Stimulated activated CD8-positive, alpha-beta memory T cell treated with anti-CD3 and anti-CD28 coated beads, Interleukin-4, amount 100 ng/mL, for 24 hours (primary cell): Measurements from ENCODE around the gene CTU2.
A peak's percentile ranks its signal among the peaks of the same experiment; 100 is the strongest.

ENCODE experiments used
- DNase-seq: peaks from one replicate; pipeline ENCODE4 v3.0.0-alpha.2; 2020; ENCODE audit warnings: low read depth

CTU2 gene

DNA sequence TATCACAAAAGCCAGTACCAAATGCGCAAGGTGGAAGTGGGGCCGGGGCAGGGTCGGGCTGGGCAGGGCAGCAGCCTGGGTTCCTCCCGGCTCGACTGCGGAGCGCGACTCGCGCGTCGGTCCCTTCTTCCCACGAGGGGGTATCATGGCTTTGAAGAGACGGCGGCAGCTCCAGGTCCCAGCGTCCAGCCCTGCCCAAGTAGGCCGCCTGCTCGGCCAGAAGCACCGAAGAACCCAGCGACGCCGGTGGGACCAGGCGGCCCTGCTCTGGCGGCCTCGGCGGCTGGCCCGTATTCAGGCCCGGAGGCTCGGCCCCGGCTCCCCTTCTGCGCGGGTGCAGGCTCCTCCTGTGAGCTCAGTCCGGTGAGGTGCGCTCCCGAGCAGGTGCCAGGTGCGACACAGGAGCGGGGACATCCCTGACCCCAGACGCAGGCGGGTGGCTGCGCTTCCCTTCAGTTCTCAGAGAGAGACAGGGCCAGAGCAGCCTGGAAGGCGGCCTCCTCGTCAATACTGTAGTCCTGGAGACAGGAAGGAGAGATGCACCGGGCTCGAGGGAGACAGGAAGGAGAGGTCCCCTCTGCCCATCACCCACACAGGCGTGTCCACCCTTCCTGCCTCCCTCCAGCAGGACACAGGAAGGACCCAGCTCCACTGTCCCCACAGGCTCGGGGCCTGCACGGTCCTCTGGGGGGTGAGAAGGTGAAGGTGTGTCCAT, 9.0 kb upstream of the CTU2 start:
- no peak for DNase-seq

DNA sequence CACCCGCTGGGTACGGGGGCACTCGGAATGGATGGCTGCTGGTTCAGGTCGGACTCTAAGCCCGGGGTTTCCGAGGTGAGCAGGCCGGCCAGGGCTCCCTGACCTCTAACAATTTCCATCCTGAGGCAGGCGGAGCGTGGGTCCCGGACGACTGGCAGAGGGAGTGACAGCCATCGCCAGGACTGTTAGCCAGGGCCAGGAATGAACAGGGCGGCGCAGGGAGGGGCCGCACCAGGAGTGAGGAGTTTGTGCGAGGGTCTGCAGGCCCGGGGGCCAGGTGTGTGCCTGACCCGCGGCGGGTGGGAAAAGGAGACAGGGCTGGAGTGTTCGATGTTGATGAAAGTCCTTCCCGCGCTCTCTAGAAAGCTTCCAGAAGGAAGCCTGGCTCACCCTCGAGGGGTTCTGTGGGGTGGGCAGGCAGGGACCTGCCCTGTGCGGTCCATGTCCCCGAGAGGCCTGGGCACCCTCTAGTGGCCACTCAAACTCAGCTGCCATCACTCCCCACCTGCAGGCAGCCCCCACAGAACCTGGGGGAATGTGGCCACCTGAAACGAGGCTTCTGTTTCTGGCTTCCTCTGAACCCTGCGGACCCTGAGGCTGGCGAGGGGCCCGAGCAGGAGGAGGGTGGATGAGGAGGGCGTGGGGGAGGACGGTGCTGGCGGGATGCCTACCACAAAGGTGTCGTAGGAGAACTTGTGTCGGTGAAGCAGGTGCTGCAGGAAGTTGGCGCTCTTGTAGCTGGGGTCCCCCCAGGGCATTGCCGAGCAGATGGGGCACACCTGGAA, 8.3 kb upstream of the CTU2 start:
- no peak for DNase-seq

DNA sequence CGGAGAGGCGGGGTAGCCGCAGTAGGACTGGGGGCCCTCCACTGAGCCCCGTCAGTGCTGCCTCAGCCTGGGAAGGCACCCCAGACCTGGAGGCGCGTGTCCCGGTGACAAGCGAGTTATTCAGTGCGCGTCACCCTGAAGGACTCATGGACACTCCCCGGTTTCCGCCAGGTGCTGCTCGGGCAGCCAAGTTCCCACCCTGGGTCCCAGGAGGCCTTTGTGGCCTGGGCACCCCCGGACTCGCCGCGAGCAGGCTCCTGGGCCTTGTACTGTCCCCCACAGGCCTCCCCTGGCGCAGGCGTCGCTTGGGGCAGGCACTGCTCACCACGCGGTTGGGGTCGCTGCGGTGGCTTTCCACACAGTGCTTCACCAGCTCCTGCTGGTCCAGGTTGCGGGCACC, 7.7 kb upstream of the CTU2 start:
- DNase-seq, result no peak

DNA sequence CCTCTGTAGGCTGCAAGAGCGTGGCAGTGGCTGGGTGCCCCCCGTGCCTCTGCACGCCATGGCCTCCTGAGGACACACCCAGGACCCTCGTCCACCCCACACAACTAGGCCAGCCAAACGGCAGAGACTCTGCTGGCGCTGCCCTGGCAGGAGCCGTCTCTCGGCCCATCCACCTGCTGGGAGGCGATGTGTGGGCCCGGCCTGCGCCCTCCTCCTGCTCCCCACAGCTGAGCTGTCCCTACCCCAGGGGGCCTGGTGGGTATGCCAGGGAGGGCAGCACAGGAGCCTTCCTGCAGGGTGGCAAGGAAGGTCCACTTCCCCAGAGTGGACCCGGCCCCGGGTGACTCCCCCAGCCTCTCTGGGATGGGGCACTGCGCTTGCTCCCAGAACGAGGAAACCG, 7.1 kb upstream of the CTU2 start:
- DNase-seq, result no peak

DNA sequence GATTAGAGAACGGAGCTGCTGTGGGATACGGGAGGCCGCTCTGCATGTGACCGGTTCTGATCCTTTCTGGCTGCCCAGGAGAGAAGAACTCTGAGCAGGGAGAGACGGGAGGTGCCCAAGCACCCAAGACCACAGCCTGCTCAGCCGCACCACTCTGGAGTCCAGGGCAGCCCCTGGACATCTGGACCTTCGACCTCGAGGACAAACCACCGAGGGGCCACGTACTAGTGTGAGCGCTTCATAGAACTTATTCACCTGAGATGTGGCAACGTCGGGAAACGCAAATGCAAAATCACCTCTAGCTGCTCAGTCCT, 6.0 kb upstream of the CTU2 start:
- no peak for DNase-seq

DNA sequence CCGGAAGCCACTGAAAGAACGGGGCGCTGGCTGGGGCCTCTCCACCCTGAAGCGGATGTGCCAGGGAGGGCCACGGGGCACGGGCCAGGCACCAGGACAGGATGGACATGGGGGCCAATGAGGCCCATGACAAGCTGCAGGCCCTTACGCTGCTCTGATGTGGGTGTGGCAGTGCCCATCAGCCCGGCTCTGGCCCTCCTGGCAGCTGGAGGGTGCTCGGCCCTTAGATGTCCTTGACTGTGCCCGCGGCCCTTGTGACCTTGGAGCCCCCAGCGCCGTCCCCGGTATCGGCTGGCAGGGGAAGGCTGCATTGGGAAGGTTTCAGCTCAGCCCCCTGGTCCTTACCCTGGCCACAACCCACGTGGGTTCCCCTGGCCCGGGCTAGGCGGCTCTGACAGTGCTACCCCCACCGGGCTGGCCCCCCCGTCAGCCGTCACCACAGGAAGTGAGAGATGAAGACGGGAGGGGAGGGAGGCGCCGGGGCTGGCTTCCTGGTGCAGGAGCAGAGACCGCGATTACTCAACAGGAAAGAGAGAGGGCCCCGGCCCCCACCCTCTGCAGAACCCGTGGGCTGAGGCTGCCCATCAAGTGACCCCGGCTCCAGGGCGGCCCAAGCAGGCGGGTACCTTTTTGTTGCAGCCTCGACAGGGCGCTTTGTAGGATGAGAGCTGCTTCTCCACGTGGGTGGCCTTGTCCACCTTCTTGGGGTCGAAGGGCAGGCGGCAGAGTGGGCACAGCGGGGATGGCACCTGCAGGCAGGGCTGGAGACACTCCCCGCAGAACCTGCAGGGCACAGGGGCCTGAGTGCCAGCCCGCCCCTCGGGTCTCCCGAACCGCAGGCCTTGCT, 5.4 kb upstream of the CTU2 start:
- peak; percentile 98 for DNase-seq

DNA sequence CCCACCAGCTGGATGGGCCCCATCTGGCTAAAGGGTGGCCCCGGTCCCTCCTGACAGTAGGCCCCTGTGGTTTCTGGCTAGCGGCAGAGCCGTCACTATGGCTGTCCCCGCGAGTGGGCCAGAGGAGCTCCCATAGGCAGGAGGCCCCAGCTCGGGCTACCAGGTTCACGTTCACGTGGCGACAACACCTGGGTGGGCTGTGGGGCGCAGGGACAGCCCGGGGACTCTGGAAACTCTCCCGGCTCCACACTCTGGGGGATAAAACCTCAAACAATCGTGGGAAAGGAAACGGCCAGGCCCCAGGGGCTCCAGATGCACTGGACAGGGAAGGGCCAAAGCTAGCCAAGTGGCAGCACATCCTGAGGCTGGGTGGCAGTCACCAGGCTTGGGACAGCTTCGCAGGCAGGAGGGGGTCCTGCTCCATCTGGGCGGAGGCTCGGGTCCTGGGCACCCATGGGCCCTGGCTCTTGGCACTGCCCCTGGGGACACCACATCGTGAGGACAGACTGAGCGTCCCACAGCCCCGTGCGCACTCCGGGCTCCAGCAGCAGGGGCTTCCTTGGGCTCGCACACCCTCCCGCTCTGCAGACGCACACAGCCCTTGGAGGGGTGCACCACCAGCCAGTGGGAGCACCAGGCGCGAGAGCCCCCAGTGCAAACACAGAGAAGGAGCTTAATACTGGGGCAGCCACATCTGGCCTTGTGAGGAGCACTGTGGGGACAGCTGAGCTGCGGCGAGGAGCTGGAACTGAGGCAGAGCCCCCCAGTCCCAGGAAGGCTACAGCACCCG, 4.5 kb upstream of the CTU2 start:
- DNase-seq, result no peak

DNA sequence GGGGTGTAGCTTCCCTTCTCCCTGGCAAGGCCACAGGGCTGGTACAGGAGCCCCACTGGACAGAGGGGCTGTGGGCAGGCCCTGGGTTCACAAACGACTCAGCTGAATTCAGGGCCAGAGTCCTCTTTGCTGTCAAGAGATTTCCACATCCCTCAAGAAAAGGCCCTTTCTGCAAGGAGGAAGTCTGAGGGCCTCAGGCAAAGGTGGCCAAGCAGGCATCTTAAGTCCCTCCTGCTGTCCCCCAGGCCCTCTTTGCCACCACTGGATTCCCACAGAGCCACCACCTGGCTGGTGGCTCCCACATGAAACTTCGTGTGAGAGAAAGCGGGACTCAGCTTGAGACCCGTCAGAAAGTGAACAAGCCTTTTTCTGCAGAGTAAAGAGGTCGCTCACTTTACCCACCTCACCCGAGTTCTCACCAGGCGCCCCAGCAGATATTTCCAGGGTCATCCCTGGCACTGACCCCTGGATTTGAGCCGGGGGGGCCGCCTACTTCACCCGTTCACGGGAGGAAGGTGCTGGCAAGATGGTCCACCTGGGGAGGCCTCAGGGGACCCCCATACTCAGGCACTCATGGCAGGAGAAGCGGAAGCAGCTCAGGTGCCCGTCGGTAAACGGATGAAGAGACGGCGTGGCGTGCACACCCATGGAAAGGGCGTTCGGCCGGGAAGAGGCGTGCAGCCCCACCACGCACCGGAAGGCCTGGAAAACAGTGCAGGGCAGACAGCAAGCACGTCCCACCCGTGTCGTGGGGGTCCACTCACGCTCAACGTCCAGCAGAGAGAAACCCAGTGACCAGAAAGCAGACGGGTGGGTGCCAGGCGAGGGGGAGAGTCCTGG, 3.7 kb upstream of the CTU2 start:
- DNase-seq, result no peak

DNA sequence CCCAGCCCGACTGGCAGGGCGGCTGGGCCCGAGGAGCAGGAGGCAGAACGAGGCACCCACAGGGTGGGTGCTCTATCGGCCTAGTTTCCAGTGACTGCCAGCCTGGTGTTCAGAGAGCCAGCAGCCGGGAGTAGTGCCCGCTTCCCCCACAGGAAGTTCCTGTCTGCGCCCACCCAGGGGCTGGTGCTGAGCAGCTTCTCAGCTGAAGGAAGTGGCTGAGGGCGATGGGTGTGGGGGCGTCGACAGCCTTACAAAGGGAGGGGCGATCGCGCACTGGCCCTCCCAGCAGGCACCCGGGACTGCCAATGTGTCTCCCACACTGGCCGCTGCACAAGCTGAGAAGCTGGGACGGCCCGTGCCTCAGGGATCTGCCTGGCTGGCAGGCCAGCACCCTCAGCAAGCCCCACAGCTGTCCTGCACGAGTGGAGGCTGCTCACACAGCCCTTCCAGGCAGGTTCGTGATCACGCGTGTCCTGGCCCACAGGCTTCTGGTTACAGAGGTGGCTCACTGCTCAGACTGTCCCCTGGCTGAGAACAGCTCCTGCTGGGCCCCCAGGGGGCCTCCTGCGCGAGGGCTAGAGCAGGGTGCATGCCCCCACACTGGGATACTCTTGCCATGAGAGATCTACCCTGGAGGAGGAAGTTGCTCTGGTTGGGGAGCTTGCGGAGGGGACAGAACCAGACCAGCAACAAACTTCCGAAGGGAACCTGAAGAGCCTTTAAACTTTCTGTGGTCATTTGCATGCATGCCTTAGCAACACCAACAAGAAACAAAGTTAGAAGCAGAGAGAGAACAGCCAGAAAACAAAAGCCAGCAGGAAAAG, 2.6 kb upstream of the CTU2 start:
- DNase-seq, result peak; percentile 77

DNA sequence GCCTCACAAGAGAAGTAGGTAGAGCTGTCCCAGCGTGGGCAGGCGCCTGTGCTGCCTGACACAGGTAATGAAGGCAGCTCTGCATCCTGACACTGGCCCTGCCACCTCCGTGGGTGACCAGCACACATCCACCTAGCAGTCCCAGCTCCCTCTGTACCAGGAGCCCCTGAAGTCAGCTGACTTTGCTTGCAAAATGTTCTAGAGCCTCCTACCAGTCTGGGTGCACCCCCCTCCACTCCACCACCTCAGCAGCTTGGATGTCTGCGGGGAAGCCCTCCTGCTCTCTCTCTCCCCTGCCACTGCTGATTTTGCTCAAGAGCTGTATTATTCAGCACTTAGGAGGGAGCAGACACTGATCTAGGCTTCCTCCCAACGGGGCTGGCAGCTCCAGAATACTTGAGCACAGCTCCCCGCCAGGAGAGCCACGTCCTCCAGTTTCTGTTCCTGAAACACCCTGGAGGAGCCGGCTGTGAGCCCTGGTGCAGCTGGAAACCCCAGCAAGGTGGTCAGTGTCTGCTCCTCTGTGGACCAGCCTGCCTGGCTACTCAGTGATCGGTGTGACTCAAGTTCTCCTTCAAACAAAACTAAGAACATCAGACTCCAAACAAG, 1.1 kb upstream of the CTU2 start:
- no peak for DNase-seq

DNA sequence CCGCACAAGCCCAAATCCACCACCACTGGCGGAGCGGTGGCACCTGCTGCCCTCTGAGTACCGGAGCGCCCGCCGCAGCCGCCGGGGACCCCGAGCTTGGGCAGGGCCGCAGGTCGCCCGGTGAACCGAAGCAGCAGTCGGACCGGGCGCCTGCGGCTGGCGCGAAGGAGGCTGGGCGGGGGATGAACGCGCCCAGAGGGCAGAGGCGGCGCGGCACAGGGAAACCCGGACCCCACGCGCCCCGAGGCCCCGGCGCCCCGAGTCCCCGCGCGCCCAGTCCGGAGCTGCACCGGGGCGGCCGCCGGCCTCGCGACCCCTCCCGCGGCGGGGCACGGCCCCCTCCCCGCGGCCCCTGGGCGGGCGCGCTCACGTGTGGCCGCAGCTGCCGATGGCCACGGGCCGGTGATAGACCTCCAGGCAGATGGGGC, 488 bp upstream of the CTU2 start:
- no peak for DNase-seq

DNA sequence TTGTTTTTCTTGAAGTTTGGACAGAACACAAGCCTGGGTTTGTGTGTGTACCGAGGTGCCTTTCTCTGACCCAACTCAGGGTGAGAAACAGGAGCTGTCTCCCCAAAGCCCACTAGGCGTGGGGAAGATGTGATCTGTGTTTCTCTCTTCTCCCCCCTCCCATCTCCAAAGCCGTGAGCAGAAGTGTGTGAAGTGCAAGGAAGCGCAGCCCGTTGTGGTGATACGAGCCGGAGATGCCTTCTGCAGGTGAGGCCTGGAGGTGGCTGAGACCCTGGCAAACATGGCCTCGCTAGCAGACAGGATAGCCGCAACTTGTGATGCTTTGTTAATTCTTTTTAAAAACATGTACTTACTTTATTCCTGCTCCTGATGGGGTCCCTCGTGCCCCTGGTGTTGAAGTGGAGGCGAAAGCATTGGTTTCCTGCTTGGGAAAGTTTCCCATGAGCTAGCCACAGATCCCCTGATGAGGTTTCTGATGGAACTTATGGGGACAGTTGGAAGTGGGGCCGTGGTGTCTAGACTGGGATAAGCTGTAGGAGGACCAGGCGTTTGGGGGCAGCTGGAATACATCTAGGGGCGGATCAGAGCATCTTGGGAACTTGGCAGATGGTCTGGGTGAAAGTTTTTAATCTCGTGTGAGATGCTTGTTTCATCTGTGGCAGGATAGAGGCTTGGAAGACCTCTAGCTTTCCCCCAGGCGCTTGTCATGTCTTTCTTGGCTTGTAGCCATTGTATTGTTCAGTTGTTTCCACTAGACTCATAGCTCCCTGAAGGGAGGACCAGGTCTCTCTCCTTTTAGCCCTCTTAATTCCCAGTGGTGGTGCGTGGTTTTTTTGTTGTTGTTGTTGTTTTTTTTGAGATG, 893 bp downstream of the CTU2 start:
- DNase-seq, result no peak

DNA sequence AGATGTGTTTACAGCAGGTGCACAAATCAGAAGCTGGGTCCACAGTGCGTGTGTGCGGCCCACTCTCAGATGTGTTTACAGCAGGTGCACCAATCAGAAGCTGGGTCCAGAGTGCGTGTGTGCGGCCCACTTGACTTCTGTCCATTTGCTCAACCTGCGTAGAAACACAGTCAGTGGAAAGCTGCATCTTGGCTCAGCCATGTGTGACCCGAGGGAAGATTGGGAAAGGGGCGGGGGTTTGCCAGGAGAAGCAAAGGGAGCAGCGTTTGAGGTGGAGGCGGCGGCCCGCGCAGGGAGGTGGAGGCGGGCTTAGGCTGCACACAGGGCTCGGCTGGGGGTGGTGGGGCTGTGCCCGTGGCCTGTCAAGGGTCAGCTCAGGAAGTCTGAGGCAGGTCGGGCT, 4.3 kb downstream of the CTU2 start:
- no peak for DNase-seq

DNA sequence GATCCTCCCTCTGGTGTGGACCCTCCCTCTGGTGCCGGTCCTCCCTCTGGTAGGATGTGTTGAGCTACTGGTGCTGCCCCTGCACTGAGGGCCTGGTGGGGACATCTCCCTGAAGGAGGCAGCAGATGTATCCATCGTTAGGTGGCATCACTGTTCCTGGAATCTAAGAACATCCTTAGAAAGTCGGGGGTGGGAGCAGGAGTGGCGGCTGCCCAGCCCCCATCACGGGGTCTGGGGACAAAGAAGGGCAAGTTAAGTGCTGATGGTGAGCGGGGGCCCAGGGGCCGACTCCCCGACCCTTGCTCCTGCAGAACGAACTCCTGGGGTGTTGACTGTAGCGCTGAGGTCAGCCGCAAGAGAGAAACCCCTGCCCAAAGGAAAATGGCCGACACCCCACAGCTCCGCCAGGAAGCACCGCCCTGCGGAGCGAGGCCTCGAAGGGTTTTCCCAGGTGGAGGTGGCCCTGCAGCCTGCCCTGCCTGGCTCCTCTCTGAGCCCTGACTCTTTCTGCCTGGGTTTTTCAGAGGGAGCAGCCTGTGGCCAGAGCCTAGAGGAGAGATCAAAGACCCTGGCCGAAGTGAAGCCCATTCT, 5.5 kb downstream of the CTU2 start:
- DNase-seq, result no peak

DNA sequence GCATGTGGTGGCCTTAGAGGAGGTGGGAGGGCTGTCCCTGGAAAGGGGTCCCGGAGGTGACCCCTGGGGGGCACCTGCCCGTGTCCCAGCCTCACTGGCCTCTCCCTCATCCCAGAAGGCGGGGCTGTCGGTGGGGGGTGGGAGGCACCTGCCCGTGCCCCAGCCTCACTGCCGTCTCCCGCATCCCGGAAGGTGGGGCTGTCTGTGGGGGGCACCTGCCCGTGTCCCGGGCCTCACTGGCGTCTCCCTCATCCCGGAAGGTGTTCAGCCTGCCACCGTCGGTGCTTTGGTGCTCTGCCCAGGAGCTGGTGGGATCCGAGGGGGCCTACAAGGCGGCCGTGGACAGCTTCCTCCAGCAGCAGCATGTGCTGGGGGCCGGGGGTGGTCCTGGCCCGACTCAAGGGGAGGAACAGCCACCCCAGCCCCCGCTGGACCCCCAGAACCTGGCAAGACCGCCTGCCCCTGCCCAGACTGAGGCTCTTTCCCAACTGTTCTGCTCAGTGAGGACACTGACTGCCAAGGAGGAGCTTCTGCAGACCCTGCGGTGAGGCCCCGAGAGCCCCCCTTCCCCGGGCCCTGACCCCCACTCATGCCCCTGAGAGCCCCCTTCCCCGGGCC, 6.2 kb downstream of the CTU2 start:
- DNase-seq, result no peak

DNA sequence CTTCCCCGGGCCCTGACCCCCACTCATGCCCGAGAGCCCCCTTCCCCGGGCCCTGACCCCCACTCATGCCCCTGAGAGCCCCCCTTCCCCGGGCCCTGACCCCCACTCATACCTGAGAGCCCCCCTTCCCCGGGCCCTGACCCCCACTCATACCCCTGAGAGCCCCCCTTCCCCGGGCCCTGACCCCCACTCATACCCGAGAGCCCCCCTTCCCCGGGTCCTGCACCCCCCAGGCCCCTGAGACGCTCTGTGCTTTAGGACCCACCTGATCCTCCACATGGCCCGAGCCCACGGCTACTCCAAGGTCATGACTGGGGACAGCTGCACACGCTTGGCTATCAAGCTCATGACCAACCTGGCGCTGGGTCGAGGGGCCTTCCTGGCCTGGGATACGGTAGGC, 6.8 kb downstream of the CTU2 start:
- DNase-seq, result no peak

DNA sequence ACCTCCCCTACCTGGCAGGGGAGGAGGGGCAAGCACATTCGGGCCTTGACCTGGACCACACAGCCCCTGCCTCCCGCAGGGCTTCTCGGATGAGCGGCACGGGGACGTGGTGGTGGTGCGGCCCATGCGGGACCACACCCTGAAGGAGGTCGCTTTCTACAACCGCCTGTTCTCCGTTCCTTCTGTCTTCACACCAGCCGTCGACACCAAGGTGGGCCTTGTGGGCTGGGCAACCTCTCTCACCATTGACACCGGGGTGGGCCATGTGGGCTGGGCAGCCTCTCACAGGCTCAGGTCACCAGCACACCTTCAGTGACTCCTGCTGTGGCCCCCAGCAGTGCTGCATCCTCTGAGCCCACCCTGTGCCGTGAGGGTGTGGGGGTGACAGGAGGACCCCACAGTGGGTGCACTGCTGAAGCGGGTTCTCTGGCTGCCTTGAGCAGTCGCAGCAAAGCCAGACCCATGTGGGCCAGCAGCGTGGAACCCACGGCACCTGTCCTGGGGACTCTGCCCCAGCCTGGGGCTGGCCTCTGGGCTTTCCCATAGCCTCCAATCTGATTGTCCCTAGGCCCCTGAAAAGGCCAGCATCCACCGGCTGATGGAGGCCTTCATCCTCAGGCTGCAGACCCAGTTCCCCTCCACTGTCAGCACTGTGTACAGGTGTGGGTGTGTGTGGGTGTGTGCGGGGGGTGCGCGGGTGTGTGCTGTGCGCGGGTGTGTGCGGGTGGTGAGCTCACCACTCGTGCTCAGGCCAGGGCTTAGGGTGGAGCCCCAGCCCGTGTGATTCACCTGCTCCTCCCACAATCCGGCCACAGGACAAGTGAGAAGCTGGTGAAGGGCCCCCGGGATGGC, 7.5 kb downstream of the CTU2 start:
- DNase-seq, result no peak
